ACC112 (cell line): ENCODE data around the gene USP36.
A peak's percentile ranks its signal among the peaks of the same experiment; 100 is the strongest.

Experiments
- H2AFZ ChIP-seq: fragments of 200-600 bp; sonication (generic); one replicate; pipeline ENCODE4 v1.6.0; 2017; ENCODE audit warnings: antibody characterized with exemption, low read length; ENCODE audit not compliant: unreplicated experiment
- H3K27ac ChIP-seq: fragments of 200-600 bp; sonication (generic); 2 replicates; pipeline ENCODE4 v1.5.1; 2014; ENCODE audit warnings: low read depth, mild to moderate bottlenecking, antibody characterized with exemption, low read length, moderate library complexity
- H3K27me3 ChIP-seq: fragments of 200-600 bp; sonication (generic); 2 replicates; pipeline ENCODE4 v1.6.1; 2014; ENCODE audit warnings: mild to moderate bottlenecking, antibody characterized with exemption, low read length, moderate library complexity, mixed read lengths; ENCODE audit not compliant: insufficient read depth
- H3K36me3 ChIP-seq: fragments of 200-600 bp; sonication (generic); 2 replicates; pipeline ENCODE4 v1.6.1; 2016; ENCODE audit warnings: mild to moderate bottlenecking, antibody characterized with exemption, low read length, moderate library complexity, mixed read lengths; ENCODE audit not compliant: insufficient read depth
- H3K4me1 ChIP-seq: fragments of 200-600 bp; sonication (generic); one replicate; pipeline ENCODE4 v1.6.1; 2016; ENCODE audit warnings: low read length, mixed read lengths; ENCODE audit not compliant: insufficient read depth, unreplicated experiment, control insufficient read depth
- H3K4me3 ChIP-seq: fragments of 200-600 bp; sonication (generic); 2 replicates; pipeline ENCODE4 v1.5.1; 2014; ENCODE audit warnings: mild to moderate bottlenecking, low read depth, low read length
- H3K79me2 ChIP-seq: fragments of 200-600 bp; sonication (generic); one replicate; pipeline ENCODE4 v1.6.0; 2016; ENCODE audit warnings: low read length; ENCODE audit not compliant: control insufficient read depth, unreplicated experiment, insufficient read depth

Gene USP36

GRCh38 chr17:78853926-78854394, 13.3 kb upstream of the USP36 start:
- H2AFZ ChIP-seq: no peak overlapping the region
- no peaks in the 10 kb centered on the region for H3K79me2 ChIP-seq
- H3K4me1 ChIP-seq: no peaks in the 10 kb centered on the region
- no peak overlapping the region for H3K4me3 ChIP-seq
- H3K27me3 ChIP-seq: no peaks in the 10 kb centered on the region
- no peaks in the 10 kb centered on the region for H3K36me3 ChIP-seq
- H3K27ac ChIP-seq: no peak overlapping the region

DNA sequence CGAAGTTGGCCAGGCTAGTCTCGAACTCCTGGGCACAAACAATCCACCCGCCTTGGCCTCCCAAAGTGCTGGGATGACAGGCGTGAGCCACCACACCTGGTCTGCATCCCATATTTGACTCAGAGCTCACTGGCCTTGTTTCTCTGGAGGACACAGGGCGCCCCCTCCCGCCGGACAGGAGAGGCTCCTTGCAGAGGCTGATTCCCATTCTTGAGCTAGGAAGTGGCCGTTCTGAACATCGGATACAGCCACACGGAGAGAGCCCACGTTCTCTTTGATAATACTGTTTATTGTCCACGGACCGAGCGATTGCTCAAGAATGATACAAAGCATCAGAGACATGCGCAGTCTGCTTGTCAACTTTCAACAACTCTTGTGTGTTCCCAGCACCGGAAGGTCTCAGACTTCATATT, 12.1 kb upstream of the USP36 start:
- Histone ChIP-seq H3K36me3 (no peaks in the 10 kb centered on the region), H3K27ac (no peak overlapping the region), H2AFZ (no peak overlapping the region)

DNA sequence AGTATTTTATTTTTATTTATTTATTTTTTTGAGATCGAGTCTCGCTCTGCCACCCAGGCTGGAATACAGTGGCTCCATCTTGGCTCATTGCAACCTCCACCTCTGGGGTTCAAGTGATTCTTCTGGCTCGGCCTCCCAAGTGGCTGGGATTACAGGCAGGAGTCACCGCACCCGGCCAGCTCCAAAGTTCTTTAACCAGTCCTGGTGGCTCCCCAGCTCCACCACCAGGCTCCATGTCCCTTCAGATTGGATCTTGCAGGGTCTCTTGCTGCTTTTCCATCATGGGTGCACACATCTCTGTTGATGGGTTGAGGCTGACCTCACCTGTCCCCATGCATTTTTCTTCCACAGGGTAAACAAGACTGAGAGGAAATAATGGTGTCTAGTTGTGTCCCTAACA, 8.4 kb upstream of the USP36 start:
- Histone ChIP-seq H3K27me3 (no peaks in the 10 kb centered on the region), H3K27ac (no peak overlapping the region), H3K36me3 (no peaks in the 10 kb centered on the region), H2AFZ (no peak overlapping the region), H3K4me1 (peaks cover 8% of the 10 kb centered on the region), H3K4me3 (no peak overlapping the region), H3K79me2 (no peaks in the 10 kb centered on the region)

More for the DNA sequence above, 12.1 kb upstream of the USP36 start:
- H3K4me1 ChIP-seq: no peaks in the 10 kb centered on the region
- H3K4me3 ChIP-seq: no peak overlapping the region
- no peaks in the 10 kb centered on the region for H3K27me3 ChIP-seq
- H3K79me2 ChIP-seq: no peaks in the 10 kb centered on the region

- no peak overlapping the region for H3K27ac ChIP-seq
- no peaks in the 10 kb centered on the region for H3K79me2 ChIP-seq
- H3K36me3 ChIP-seq: no peaks in the 10 kb centered on the region
- H2AFZ ChIP-seq: no peak overlapping the region
- H3K27me3 ChIP-seq: no peaks in the 10 kb centered on the region
- peaks cover 10% of the 10 kb centered on the region for H3K4me1 ChIP-seq
- no peak overlapping the region for H3K4me3 ChIP-seq
Measured at GRCh38 chr17:78847052-78847451, 6.4 kb upstream of the USP36 start.

DNA sequence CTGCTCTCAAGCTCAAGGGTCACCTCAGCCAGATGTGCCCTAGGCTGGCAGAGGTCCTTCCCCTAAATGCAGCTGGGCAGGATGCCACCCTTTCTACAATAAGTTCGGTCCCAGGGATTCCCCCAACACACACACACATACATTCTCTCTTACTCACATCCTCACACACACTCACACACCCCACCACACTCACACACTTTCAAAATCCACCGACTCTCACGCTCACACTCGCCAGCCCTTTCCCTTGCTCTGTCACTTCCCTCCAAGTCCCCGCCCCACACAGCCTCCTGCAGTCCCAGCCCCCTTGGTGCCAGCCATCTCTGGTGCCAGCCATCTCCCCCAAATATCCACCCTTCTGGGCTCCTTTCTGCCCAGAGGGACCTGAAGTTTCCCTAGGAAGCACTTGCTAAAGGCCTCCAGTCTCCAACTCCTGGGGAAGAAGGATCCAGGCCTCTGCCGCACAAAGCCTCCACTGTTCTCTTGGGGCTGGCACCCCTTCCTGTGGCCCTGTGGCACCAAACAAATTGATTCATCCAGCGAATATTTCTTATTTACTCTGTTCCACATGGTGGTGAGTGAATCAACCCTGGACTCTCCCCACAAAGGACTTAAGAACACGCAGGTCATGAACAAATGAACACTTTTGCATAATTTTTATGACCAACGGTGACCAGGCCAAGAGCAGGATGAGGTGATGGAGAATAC, 3.8 kb upstream of the USP36 start:
- Histone ChIP-seq H3K4me3 (no peak overlapping the region), H2AFZ (no peak overlapping the region), H3K79me2 (peaks cover 6% of the 10 kb centered on the region), H3K27ac (no peak overlapping the region), H3K27me3 (no peaks in the 10 kb centered on the region), H3K4me1 (peaks cover 15% of the 10 kb centered on the region), H3K36me3 (no peaks in the 10 kb centered on the region)

DNA sequence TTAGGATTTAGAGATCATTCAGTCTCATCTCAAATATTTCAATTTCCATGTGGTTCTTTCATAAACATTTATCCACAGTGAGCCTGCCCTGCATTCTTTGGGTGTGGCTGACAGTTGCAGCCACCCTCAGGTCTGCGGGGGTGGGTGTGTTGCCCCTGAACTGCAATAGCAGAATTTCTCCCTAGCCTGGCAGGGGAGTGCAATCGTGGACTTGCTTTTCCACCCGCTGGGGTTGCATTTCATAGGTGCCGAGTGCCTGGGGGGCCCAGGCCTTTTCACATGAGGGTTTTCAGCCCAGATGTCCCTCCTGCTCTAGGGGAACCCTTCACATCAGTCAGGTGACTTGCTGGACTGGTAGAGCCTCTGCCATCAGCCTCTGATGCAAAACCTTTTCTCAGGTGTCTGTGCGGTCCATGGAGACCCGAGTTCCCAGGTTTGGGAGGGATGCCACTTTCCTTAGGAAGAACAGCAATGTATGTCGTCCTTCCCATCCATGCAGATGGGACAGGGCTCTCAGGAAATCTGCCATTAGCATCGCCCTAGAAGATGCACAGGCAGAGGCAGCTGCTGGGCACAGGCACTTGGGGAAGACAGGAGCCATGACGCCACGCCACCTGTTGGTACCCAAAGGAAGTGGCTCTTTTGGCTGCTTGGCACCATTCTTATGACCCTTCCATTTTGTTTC, 2.4 kb upstream of the USP36 start:
- Histone ChIP-seq H3K79me2 (peaks cover 21% of the 10 kb centered on the region), H2AFZ (no peak overlapping the region), H3K27ac (no peak overlapping the region), H3K27me3 (no peaks in the 10 kb centered on the region), H3K4me3 (no peak overlapping the region), H3K36me3 (no peaks in the 10 kb centered on the region), H3K4me1 (peaks cover 26% of the 10 kb centered on the region)

- Histone ChIP-seq H2AFZ (peak overlapping the region; percentile 18), H3K4me3 (peak overlapping the region; percentile 96), H3K27ac (peak overlapping the region; percentile 92), H3K79me2 (peaks cover 46% of the 10 kb centered on the region), H3K4me1 (peaks cover 26% of the 10 kb centered on the region), H3K27me3 (no peaks in the 10 kb centered on the region), H3K36me3 (peaks cover 19% of the 10 kb centered on the region)
Measured at GRCh38 chr17:78840530-78840779, 159 bp downstream of the USP36 start.

- Histone ChIP-seq H3K27me3 (no peaks in the 10 kb centered on the region), H3K4me3 (peak overlapping the region; percentile 96), H3K27ac (peak overlapping the region; percentile 92), H3K36me3 (peaks cover 24% of the 10 kb centered on the region), H2AFZ (peak overlapping the region; percentile 18), H3K4me1 (peaks cover 26% of the 10 kb centered on the region), H3K79me2 (peaks cover 50% of the 10 kb centered on the region)
Measured at GRCh38 chr17:78839762-78840529, 668 bp downstream of the USP36 start.

GRCh38 chr17:78839235-78839761, 1.3 kb downstream of the USP36 start:
- Histone ChIP-seq H3K4me3 (peak overlapping the region; percentile 96), H3K79me2 (peaks cover 51% of the 10 kb centered on the region), H3K27me3 (no peaks in the 10 kb centered on the region), H2AFZ (no peak overlapping the region), H3K27ac (peak overlapping the region; percentile 92), H3K36me3 (peaks cover 24% of the 10 kb centered on the region), H3K4me1 (peaks cover 21% of the 10 kb centered on the region)

DNA sequence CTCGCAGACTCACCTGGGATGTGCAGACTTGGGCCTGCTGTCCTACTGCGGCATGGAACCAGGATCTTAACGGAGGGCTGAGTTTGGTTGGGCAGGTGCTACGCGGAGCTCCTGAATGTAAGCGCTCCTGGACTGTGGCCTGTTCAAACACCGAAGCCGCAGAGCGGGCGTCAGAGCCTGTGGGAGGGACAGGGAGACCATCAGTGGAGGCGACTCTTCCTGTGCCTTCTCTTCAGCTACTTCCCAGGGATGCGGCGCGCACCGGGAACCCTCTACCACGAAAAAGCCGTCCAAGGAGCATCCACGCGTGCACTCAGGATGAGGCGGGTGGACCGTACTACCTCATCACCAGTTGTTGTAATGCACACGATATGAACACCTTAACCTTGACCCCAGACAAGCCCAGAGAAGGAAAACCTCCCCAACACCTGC, 2.0 kb downstream of the USP36 start:
- peak overlapping the region; percentile 96 for H3K4me3 ChIP-seq
- H3K4me1 ChIP-seq: peaks cover 15% of the 10 kb centered on the region
- peak overlapping the region; percentile 92; the same call in 1 of the 2 replicates for H3K27ac ChIP-seq

More for the DNA sequence above, 2.0 kb downstream of the USP36 start:
- H3K36me3 ChIP-seq: peaks cover 26% of the 10 kb centered on the region
- H2AFZ ChIP-seq: no peak overlapping the region
- no peaks in the 10 kb centered on the region for H3K27me3 ChIP-seq
- peaks cover 54% of the 10 kb centered on the region for H3K79me2 ChIP-seq
